Neural cell (in vitro differentiated cells): ENCODE results near the gene NRDC. TPM values are rescaled to one million over a fixed set of nuclear protein-coding genes. Genes with fewer than 3 reads are reported as not detected.

Source experiments
- H2AFZ ChIP-seq: fragments of 200-600, 300-800 bp; sonication (generic), shearing (Covaris generic); 2 replicates; pipeline ENCODE4 v1.6.0; 2014; ENCODE audit warnings: low read depth, mild to moderate bottlenecking, antibody characterized with exemption, low read length, moderate library complexity
- H3F3A ChIP-seq: fragments of 200-600 bp; shearing (Covaris generic); 2 replicates; pipeline ENCODE4 v1.6.1; 2016; ENCODE audit warnings: mild to moderate bottlenecking, moderate library complexity, mixed read lengths, antibody characterized with exemption, low read length; ENCODE audit not compliant: insufficient read depth, poor library complexity, severe bottlenecking
- H3K27ac ChIP-seq: fragments of 200-600, 300-800 bp; sonication (generic), shearing (Covaris generic); 2 replicates; pipeline ENCODE4 v1.5.1; 2014; ENCODE audit warnings: mild to moderate bottlenecking, low read length, moderate library complexity
- H3K27me3 ChIP-seq: fragments of 300-800, 200-600 bp; sonication (generic), shearing (Covaris generic); 2 replicates; pipeline ENCODE4 v1.6.0; 2014; ENCODE audit warnings: mild to moderate bottlenecking, low read depth, low read length, moderate library complexity; ENCODE audit not compliant: insufficient read depth
- H3K36me3 ChIP-seq: fragments of 300-800, 200-600 bp; sonication (generic), shearing (Covaris generic); 2 replicates; pipeline ENCODE4 v1.5.1; 2014; ENCODE audit warnings: mild to moderate bottlenecking, antibody characterized with exemption, low read length, moderate library complexity; ENCODE audit not compliant: insufficient read depth
- H3K4me2 ChIP-seq: fragments of 300-800, 200-600 bp; sonication (generic), shearing (Covaris generic); 2 replicates; pipeline ENCODE4 v1.6.0; 2014; ENCODE audit warnings: mild to moderate bottlenecking, low read length
- H3K4me3 ChIP-seq: fragments of 300-800, 200-600 bp; sonication (generic), shearing (Covaris generic); 2 replicates; pipeline ENCODE4 v1.5.1; 2014; ENCODE audit warnings: mild to moderate bottlenecking, low read length, moderate library complexity
- H3K79me2 ChIP-seq: fragments of 200-600 bp; shearing (Covaris generic); replicated peaks from 2 replicates; pipeline ENCODE4 v1.6.0; 2014; ENCODE audit warnings: mild to moderate bottlenecking, low read length, moderate library complexity; ENCODE audit not compliant: insufficient read depth
- H3K9ac ChIP-seq: fragments of 300-800, 200-600 bp; sonication (generic), shearing (Covaris generic); 2 replicates; pipeline ENCODE4 v1.6.1; 2016; ENCODE audit warnings: mild to moderate bottlenecking, low read length, mixed read lengths
- H3K9me2 ChIP-seq: fragments of 200-600 bp; shearing (Covaris generic); 2 replicates; pipeline ENCODE4 v1.6.1; 2016; ENCODE audit warnings: mild to moderate bottlenecking, low read length, mixed read lengths; ENCODE audit not compliant: insufficient read depth
- H3K9me3 ChIP-seq: fragments of 200-600, 300-800 bp; sonication (generic), shearing (Covaris generic); 2 replicates; pipeline ENCODE4 v1.6.1; 2016; ENCODE audit warnings: mild to moderate bottlenecking, mixed run types, low read length, moderate library complexity, mixed read lengths
- H4K20me1 ChIP-seq: fragments of 200-600 bp; shearing (Covaris generic); 2 replicates; pipeline ENCODE4 v1.6.1; 2016; ENCODE audit warnings: mild to moderate bottlenecking, mixed run types; ENCODE audit not compliant: insufficient read depth
- EP300 ChIP-seq: fragments of 450-650 bp; conservative IDR thresholded peaks from 2 replicates; pipeline ENCODE4 v1.6.1; 2014; ENCODE audit warnings: antibody characterized with exemption, mild to moderate bottlenecking, moderate library complexity; ENCODE audit not compliant: poor library complexity, severe bottlenecking
- EZH2 ChIP-seq: fragments of 200-600, 300-800 bp; shearing (Covaris generic), sonication (generic); IDR thresholded peaks from 2 replicates; pipeline ENCODE4 v1.6.1; 2014; ENCODE audit warnings: antibody characterized with exemption, low read length, borderline replicate concordance, mild to moderate bottlenecking; ENCODE audit not compliant: insufficient read depth, poor library complexity, severe bottlenecking
- MXI1 ChIP-seq: fragments of 450-650 bp; conservative IDR thresholded peaks from 2 replicates; pipeline ENCODE4 v1.6.1; 2014; ENCODE audit warnings: antibody characterized with exemption, mild to moderate bottlenecking; ENCODE audit not compliant: poor library complexity, severe bottlenecking
- POLR2AphosphoS5 ChIP-seq: IDR thresholded peaks from 2 replicates; pipeline ENCODE4 v1.6.1; 2012
- RAD21 ChIP-seq: fragments of 450-650 bp; conservative IDR thresholded peaks from 2 replicates; pipeline ENCODE4 v1.6.1; 2014; ENCODE audit warnings: antibody characterized with exemption, mild to moderate bottlenecking, moderate library complexity
- SMC3 ChIP-seq: fragments of 450-650 bp; conservative IDR thresholded peaks from 2 replicates; pipeline ENCODE4 v1.6.1; 2014; ENCODE audit warnings: antibody characterized with exemption, mild to moderate bottlenecking, moderate library complexity; ENCODE audit not compliant: poor library complexity
- TAF1 ChIP-seq: IDR thresholded peaks from 2 replicates; pipeline ENCODE4 v1.6.1; 2012; ENCODE audit warnings: low read depth
- polyA plus RNA-seq: library from polyadenylated mRNA; depleted of rRNA; stranded (reverse); fragments of >200 nt; gene quantifications from 2 replicates; pipeline ENCODE4 v1.2.3, GENCODE V29; 2014
- TF ChIP-seq, protein P1 (sequence below): fragments of 450-650 bp; IDR thresholded peaks from 2 replicates; pipeline ENCODE4 v1.5.1; 2014; ENCODE audit warnings: antibody characterized with exemption, mild to moderate bottlenecking, moderate library complexity; ENCODE audit not compliant: poor library complexity, severe bottlenecking
- TF ChIP-seq, protein P2 (sequence below): IDR thresholded peaks from 2 replicates; pipeline ENCODE4 v1.6.1; 2012; ENCODE audit warnings: borderline replicate concordance

NRDC gene
- polyA plus RNA-seq, 1 donor from 2014 or later, result 114 TPM

GRCh38 chr1:51768971-51769588, 109.4 kb downstream of the NRDC start:
- no peaks in the 10 kb centered on the region for H3K9me3 ChIP-seq
- no peak overlapping the region for H2AFZ ChIP-seq
- TF ChIP-seq TAF1, result no peak
- TF ChIP-seq, protein P1, sequence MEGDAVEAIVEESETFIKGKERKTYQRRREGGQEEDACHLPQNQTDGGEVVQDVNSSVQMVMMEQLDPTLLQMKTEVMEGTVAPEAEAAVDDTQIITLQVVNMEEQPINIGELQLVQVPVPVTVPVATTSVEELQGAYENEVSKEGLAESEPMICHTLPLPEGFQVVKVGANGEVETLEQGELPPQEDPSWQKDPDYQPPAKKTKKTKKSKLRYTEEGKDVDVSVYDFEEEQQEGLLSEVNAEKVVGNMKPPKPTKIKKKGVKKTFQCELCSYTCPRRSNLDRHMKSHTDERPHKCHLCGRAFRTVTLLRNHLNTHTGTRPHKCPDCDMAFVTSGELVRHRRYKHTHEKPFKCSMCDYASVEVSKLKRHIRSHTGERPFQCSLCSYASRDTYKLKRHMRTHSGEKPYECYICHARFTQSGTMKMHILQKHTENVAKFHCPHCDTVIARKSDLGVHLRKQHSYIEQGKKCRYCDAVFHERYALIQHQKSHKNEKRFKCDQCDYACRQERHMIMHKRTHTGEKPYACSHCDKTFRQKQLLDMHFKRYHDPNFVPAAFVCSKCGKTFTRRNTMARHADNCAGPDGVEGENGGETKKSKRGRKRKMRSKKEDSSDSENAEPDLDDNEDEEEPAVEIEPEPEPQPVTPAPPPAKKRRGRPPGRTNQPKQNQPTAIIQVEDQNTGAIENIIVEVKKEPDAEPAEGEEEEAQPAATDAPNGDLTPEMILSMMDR, result peak; percentile 81
- peak; percentile 88 for TF ChIP-seq SMC3
- peak; percentile 79 for TF ChIP-seq RAD21
- TF ChIP-seq MXI1, result no peak
- H3K9me2 ChIP-seq, result no peaks in the 10 kb centered on the region
- no peak overlapping the region for H3K27ac ChIP-seq
- H3K4me3 ChIP-seq, result no peak overlapping the region
- no peak overlapping the region for H3K9ac ChIP-seq
- H3F3A ChIP-seq, result no peaks in the 10 kb centered on the region
- H3K79me2 ChIP-seq, result no peaks in the 10 kb centered on the region
- H3K36me3 ChIP-seq, result peaks cover 6% of the 10 kb centered on the region
- H4K20me1 ChIP-seq, result no peaks in the 10 kb centered on the region
- H3K27me3 ChIP-seq, result no peaks in the 10 kb centered on the region
- H3K4me2 ChIP-seq, result no peak overlapping the region

DNA sequence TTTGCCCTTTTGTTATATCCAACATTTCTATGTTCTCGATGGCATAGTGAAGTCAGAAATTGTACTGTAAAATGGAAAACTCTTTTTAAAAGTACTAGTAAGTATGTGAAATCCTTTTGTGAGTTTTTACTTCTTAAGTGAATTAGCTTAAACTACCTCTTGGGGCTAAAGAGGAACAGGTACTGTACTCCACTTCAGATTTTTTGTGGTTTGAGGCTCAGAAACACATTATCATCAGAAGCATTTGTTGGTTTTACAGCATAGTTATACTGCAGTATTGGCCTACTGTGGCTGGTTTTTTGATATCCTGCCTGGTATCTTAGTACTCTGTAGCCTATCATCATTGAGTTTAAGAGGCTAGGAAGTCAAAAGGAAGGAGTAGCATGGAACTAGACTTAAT, 117.2 kb downstream of the NRDC start:
- Histone ChIP-seq H3K27ac (no peak overlapping the region), H3F3A (no peaks in the 10 kb centered on the region), H3K4me2 (no peak overlapping the region)

More for the DNA sequence above, 117.2 kb downstream of the NRDC start:
- Histone ChIP-seq H3K9me3 (no peaks in the 10 kb centered on the region), H3K9ac (no peak overlapping the region), H2AFZ (no peak overlapping the region), H3K27me3 (no peaks in the 10 kb centered on the region), H3K36me3 (peaks cover 4% of the 10 kb centered on the region), H3K4me3 (no peak overlapping the region), H3K79me2 (peaks cover 4% of the 10 kb centered on the region), H3K9me2 (no peaks in the 10 kb centered on the region), H4K20me1 (no peaks in the 10 kb centered on the region)
- TF ChIP-seq EZH2 (no peak), EP300 (no peak), SMC3 (no peak), POLR2AphosphoS5 (no peak), TAF1 (no peak), MXI1 (no peak)
- TF ChIP-seq, protein P2, sequence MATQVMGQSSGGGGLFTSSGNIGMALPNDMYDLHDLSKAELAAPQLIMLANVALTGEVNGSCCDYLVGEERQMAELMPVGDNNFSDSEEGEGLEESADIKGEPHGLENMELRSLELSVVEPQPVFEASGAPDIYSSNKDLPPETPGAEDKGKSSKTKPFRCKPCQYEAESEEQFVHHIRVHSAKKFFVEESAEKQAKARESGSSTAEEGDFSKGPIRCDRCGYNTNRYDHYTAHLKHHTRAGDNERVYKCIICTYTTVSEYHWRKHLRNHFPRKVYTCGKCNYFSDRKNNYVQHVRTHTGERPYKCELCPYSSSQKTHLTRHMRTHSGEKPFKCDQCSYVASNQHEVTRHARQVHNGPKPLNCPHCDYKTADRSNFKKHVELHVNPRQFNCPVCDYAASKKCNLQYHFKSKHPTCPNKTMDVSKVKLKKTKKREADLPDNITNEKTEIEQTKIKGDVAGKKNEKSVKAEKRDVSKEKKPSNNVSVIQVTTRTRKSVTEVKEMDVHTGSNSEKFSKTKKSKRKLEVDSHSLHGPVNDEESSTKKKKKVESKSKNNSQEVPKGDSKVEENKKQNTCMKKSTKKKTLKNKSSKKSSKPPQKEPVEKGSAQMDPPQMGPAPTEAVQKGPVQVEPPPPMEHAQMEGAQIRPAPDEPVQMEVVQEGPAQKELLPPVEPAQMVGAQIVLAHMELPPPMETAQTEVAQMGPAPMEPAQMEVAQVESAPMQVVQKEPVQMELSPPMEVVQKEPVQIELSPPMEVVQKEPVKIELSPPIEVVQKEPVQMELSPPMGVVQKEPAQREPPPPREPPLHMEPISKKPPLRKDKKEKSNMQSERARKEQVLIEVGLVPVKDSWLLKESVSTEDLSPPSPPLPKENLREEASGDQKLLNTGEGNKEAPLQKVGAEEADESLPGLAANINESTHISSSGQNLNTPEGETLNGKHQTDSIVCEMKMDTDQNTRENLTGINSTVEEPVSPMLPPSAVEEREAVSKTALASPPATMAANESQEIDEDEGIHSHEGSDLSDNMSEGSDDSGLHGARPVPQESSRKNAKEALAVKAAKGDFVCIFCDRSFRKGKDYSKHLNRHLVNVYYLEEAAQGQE, result no peak
- TF ChIP-seq, protein P1, result no peak
